GM12878 (cell line): ENCODE results near the gene CARS2. TPM values are rescaled to one million over a fixed set of nuclear protein-coding genes. Genes with fewer than 3 reads are reported as not detected.

ENCODE experiments used
- ATF7 ChIP-seq: fragments of 450-650 bp; IDR thresholded peaks from 2 replicates; pipeline ENCODE4 v1.6.1; 2016; ENCODE audit warnings: low read depth, mild to moderate bottlenecking
- EP300 ChIP-seq, 2 experiments: fragments of 150-350 bp in 1 of 2; IDR thresholded peaks; 2 replicates each; pipeline ENCODE4 v1.6.1; 2011 to 2012; ENCODE audit warnings: low read depth in 2 of 2, low read length in 2 of 2, borderline replicate concordance in 1 of 2, improper control_type of control experiment in 1 of 2, inconsistent platforms in 1 of 2; ENCODE audit not compliant: control insufficient read depth in 1 of 2
- HDAC2 ChIP-seq: fragments of 200-600 bp; sonication (generic); IDR thresholded peaks from 2 replicates; pipeline ENCODE4 v1.6.1; 2017
- MYB ChIP-seq: fragments of 150-350 bp; IDR thresholded peaks from 2 replicates; pipeline ENCODE4 v1.6.1; 2014; ENCODE audit warnings: mild to moderate bottlenecking, low read depth, low read length, borderline replicate concordance
- NBN ChIP-seq: fragments of 450-650 bp; IDR thresholded peaks from 2 replicates; pipeline ENCODE4 v1.6.1; 2016
- NFIC ChIP-seq: IDR thresholded peaks from 2 replicates; pipeline ENCODE4 v1.6.1; 2012; ENCODE audit warnings: low read depth, mild to moderate bottlenecking, inconsistent platforms, low read length, moderate library complexity
- POLR2A ChIP-seq: IDR thresholded peaks from 2 replicates; pipeline ENCODE4 v1.6.1; 2011; ENCODE audit warnings: low read depth, mild to moderate bottlenecking, low read length
- RUNX3 ChIP-seq: IDR thresholded peaks from 2 replicates; pipeline ENCODE4 v1.6.1; 2012; ENCODE audit warnings: low read length, inconsistent platforms
- SMAD1 ChIP-seq: fragments of 450-650 bp; IDR thresholded peaks from 2 replicates; pipeline ENCODE4 v1.6.1; 2018; ENCODE audit warnings: mild to moderate bottlenecking, low read depth; ENCODE audit not compliant: partially characterized antibody
- STAT1 ChIP-seq: fragments of 450-650 bp; conservative IDR thresholded peaks from 2 replicates; pipeline ENCODE4 v1.6.1; 2014; ENCODE audit warnings: antibody characterized with exemption, mild to moderate bottlenecking
- SUZ12 ChIP-seq: fragments of 200-600 bp; sonication (generic); IDR thresholded peaks from one replicate; pipeline ENCODE4 v1.6.1; 2018; ENCODE audit warnings: antibody characterized with exemption, mild to moderate bottlenecking; ENCODE audit not compliant: unreplicated experiment
- TBL1XR1 ChIP-seq: IDR thresholded peaks from 2 replicates; pipeline ENCODE4 v1.6.1; 2012; ENCODE audit warnings: low read depth, low read length, improper control_type of control experiment
- ZBED1 ChIP-seq: IDR thresholded peaks from 2 replicates; pipeline ENCODE4 v1.6.1; 2016; ENCODE audit warnings: borderline replicate concordance
- ZNF217 ChIP-seq: fragments of 450-650 bp; IDR thresholded peaks from 2 replicates; pipeline ENCODE4 v1.6.1; 2017; ENCODE audit warnings: antibody characterized with exemption, mild to moderate bottlenecking
- polyA plus RNA-seq, 11 experiments: library from polyadenylated mRNA; depleted of rRNA in 4 of 11; unstranded in 6 of 11; stranded (reverse) in 5 of 11; fragments of >200 nt; fragmentation: Nextera tagmentation in 4 of 11; fragmentation: Illumina TruSeq in 1 of 11; extraction: Ambion mirVana in 4 of 11; extraction: Trizol in 1 of 11; gene quantifications; 1 replicate in 1 of 11; 2 replicates in 10 of 11; pipeline versions ENCODE4 v1.2.1 to v1.2.3, GENCODE V29; 2011 to 2016; ENCODE audit warnings: inconsistent platforms in 2 of 11, missing spikeins in 2 of 11, low read depth in 1 of 11
- total RNA-seq, 4 experiments: library from RNA; depleted of rRNA in 3 of 4; stranded (reverse); fragments of >200 nt in 3 of 4; fragmentation: Illumina TruSeq in 1 of 4; extraction: Trizol in 1 of 4; gene quantifications; 2 replicates each; pipeline versions ENCODE4 v1.2.1 to v1.2.3, GENCODE V29; 2013 to 2021
- TF ChIP-seq, protein P1 (sequence below): IDR thresholded peaks from 2 replicates; pipeline ENCODE4 v1.6.1; 2011; ENCODE audit warnings: mild to moderate bottlenecking, low read depth, low read length, moderate library complexity; ENCODE audit not compliant: insufficient replicate concordance
- TF ChIP-seq, protein P2 (sequence below): IDR thresholded peaks from 2 replicates; pipeline ENCODE4 v1.6.1; 2011; ENCODE audit warnings: low read depth, mild to moderate bottlenecking, low read length, moderate library complexity, borderline replicate concordance; ENCODE audit errors: extremely low read depth
- TF ChIP-seq, protein P3 (sequence below): fragments of 450-650 bp; IDR thresholded peaks from 2 replicates; pipeline ENCODE4 v1.6.1; 2018; ENCODE audit warnings: mild to moderate bottlenecking, low read depth, moderate library complexity; ENCODE audit not compliant: partially characterized antibody
- TF ChIP-seq, protein P4 (sequence below): IDR thresholded peaks from 2 replicates; pipeline ENCODE4 v1.6.1; 2011; ENCODE audit warnings: low read depth, low read length, improper control_type of control experiment, borderline replicate concordance
- TF ChIP-seq, protein P5 (sequence below): fragments of 450-650 bp; IDR thresholded peaks from 2 replicates; pipeline ENCODE4 v1.6.1; 2014; ENCODE audit warnings: mild to moderate bottlenecking
- TF ChIP-seq, protein P6 (sequence below): fragments of 450-650 bp; formaldehyde crosslinking; IDR thresholded peaks from 2 replicates; pipeline ENCODE4 v1.5.0; 2022; ENCODE audit warnings: mild to moderate bottlenecking, missing genetic modification characterization

The CARS2 gene
- total and polyA plus RNA-seq, 10 of the 15 experiments (the other 5 are each of a cell fraction or from before 2014, with no cell fraction given), result 4.2 to 101 (median 61.5) TPM

DNA sequence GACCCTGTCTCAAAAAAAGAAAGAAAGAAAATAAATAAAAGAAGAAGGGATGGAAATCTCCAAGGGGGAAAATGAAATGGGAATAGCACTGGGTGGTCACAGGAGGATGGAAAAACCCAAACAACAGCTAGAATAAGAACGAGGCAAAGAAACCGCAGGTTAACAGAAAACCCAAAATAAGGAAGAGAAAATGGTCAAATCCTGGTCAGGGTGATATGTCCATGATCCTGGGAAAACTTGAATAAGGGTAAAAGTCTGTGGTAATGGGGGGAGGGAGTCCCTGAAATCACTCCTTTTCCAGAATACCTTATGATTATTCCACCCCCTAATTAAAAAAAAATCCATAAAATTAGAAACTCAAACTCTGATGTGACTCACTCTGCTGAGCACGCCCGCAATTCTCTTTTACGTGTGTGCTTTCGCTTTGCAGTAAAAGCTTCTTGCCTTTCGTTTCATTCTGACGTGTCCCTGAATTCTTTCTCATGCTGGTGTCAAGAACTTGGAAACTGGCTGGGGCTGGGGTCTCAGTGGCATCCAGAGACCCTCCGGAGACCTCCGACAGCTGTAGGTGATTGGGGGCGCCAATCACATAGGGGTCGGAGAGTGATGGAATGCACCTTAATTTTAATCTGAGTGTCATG lies 94.8 kb downstream of the CARS2 start (continued):
- TF ChIP-seq TBL1XR1 (no peak), ATF7 (peak; percentile 65), MYB (no peak), SMAD1 (no peak), EP300 (IDR thresholded peaks at IDR 0.05; ENCODE audit: borderline replicate concordance in 1 of 2, control insufficient read depth in 1 of 2, low read depth in 2 of 2, low read length in 2 of 2) (peak in 1 of 2 experiments; percentile 76; a peak in 1 of 4 replicates), HDAC2 (no peak), STAT1 (no peak), RUNX3 (peak; percentile 86), NFIC (peak; percentile 84), ZBED1 (peak; percentile 61; the same call in 1 of the 2 replicates), POLR2A (no peak), ZNF217 (no peak; the same call in 1 of the 2 replicates), SUZ12 (no peak), NBN (peak; percentile 74)
- TF ChIP-seq, protein P1, sequence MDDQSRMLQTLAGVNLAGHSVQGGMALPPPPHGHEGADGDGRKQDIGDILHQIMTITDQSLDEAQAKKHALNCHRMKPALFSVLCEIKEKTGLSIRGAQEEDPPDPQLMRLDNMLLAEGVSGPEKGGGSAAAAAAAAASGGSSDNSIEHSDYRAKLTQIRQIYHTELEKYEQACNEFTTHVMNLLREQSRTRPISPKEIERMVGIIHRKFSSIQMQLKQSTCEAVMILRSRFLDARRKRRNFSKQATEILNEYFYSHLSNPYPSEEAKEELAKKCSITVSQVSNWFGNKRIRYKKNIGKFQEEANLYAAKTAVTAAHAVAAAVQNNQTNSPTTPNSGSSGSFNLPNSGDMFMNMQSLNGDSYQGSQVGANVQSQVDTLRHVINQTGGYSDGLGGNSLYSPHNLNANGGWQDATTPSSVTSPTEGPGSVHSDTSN, result no peak
- TF ChIP-seq, protein P2, sequence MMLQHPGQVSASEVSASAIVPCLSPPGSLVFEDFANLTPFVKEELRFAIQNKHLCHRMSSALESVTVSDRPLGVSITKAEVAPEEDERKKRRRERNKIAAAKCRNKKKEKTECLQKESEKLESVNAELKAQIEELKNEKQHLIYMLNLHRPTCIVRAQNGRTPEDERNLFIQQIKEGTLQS, result no peak
- TF ChIP-seq, protein P3, sequence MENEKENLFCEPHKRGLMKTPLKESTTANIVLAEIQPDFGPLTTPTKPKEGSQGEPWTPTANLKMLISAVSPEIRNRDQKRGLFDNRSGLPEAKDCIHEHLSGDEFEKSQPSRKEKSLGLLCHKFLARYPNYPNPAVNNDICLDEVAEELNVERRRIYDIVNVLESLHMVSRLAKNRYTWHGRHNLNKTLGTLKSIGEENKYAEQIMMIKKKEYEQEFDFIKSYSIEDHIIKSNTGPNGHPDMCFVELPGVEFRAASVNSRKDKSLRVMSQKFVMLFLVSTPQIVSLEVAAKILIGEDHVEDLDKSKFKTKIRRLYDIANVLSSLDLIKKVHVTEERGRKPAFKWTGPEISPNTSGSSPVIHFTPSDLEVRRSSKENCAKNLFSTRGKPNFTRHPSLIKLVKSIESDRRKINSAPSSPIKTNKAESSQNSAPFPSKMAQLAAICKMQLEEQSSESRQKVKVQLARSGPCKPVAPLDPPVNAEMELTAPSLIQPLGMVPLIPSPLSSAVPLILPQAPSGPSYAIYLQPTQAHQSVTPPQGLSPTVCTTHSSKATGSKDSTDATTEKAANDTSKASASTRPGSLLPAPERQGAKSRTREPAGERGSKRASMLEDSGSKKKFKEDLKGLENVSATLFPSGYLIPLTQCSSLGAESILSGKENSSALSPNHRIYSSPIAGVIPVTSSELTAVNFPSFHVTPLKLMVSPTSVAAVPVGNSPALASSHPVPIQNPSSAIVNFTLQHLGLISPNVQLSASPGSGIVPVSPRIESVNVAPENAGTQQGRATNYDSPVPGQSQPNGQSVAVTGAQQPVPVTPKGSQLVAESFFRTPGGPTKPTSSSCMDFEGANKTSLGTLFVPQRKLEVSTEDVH, result no peak
- TF ChIP-seq, protein P4, sequence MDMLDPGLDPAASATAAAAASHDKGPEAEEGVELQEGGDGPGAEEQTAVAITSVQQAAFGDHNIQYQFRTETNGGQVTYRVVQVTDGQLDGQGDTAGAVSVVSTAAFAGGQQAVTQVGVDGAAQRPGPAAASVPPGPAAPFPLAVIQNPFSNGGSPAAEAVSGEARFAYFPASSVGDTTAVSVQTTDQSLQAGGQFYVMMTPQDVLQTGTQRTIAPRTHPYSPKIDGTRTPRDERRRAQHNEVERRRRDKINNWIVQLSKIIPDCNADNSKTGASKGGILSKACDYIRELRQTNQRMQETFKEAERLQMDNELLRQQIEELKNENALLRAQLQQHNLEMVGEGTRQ, result no peak
- TF ChIP-seq, protein P5, sequence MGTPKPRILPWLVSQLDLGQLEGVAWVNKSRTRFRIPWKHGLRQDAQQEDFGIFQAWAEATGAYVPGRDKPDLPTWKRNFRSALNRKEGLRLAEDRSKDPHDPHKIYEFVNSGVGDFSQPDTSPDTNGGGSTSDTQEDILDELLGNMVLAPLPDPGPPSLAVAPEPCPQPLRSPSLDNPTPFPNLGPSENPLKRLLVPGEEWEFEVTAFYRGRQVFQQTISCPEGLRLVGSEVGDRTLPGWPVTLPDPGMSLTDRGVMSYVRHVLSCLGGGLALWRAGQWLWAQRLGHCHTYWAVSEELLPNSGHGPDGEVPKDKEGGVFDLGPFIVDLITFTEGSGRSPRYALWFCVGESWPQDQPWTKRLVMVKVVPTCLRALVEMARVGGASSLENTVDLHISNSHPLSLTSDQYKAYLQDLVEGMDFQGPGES, result no peak
- TF ChIP-seq, protein P6, sequence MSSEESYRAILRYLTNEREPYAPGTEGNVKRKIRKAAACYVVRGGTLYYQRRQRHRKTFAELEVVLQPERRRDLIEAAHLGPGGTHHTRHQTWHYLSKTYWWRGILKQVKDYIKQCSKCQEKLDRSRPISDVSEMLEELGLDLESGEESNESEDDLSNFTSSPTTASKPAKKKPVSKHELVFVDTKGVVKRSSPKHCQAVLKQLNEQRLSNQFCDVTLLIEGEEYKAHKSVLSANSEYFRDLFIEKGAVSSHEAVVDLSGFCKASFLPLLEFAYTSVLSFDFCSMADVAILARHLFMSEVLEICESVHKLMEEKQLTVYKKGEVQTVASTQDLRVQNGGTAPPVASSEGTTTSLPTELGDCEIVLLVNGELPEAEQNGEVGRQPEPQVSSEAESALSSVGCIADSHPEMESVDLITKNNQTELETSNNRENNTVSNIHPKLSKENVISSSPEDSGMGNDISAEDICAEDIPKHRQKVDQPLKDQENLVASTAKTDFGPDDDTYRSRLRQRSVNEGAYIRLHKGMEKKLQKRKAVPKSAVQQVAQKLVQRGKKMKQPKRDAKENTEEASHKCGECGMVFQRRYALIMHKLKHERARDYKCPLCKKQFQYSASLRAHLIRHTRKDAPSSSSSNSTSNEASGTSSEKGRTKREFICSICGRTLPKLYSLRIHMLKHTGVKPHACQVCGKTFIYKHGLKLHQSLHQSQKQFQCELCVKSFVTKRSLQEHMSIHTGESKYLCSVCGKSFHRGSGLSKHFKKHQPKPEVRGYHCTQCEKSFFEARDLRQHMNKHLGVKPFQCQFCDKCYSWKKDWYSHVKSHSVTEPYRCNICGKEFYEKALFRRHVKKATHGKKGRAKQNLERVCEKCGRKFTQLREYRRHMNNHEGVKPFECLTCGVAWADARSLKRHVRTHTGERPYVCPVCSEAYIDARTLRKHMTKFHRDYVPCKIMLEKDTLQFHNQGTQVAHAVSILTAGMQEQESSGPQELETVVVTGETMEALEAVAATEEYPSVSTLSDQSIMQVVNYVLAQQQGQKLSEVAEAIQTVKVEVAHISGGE, result no peak
